ENCODE measurements around the gene POMGNT1. TPM values are rescaled to one million over a fixed set of nuclear protein-coding genes. Genes with fewer than 3 reads are reported as not detected.
A peak's percentile ranks its signal among the peaks of the same experiment; 100 is the strongest.

The POMGNT1 gene
- total RNA-seq, 1 experiment from 2014 or later, result 85.4 TPM

DNA sequence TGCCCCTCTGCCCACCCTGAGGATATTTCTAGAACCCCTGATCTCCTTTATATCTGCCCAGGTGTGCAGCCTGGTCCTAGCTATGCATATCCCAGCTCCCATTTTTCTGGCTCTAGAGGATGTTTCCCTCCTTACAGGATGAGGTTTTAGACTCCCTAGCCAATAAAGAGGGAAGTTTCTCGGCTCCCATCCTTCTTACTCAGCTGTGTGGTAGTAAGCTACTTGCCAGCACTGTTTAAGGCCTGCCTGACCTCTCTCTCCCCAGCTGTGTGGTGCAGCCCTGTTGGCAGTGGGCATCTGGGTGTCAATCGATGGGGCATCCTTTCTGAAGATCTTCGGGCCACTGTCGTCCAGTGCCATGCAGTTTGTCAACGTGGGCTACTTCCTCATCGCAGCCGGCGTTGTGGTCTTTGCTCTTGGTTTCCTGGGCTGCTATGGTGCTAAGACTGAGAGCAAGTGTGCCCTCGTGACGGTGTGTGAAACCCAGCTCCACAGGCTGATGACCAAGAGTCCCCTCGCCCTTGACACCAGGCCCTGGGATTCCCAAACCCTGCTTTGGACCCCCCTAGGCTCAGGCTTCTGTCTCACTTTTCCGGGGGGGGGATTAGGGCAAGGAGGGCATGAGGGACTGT, 14.2 kb downstream of the POMGNT1 start:
- DNase-seq (ENCODE audit: unreplicated experiment), result no peak
- no TSS peak for BruUV-seq (replicated peaks)
- Mint-ChIP-seq H3K4me3 (ENCODE audit: unreplicated experiment) (peak overlapping the region; percentile 49), H3K36me3 (ENCODE audit: insufficient read depth, unreplicated experiment) (peaks cover 31% of the 10 kb centered on the region), H3K27ac (ENCODE audit: low read depth, unreplicated experiment) (peak overlapping the region; percentile 93), H3K4me1 (ENCODE audit: insufficient read depth, unreplicated experiment) (peaks cover 30% of the 10 kb centered on the region), H3K27me3 (ENCODE audit: insufficient read depth, unreplicated experiment) (no peaks in the 10 kb centered on the region), H3K9me3 (ENCODE audit: unreplicated experiment) (no peaks in the 10 kb centered on the region)
- ChIA-PET CTCF (interaction anchor here (0.9 to 11.5 kb wide), 9 partner anchors 10 to 163 kb away, joined by 4 to 266 read pairs (median 7); partner anchors contain the start of genes LURAP1 and TSPAN1), POLR2A (interaction anchor here (0.5 to 6.6 kb wide), 23 partner anchors 9 to 1379 kb away, joined by 3 to 125 read pairs (median 6); partner anchors contain the start of genes LRRC41, LURAP1, MUTYH and PIK3R3)
- TF ChIP-seq, protein P1, sequence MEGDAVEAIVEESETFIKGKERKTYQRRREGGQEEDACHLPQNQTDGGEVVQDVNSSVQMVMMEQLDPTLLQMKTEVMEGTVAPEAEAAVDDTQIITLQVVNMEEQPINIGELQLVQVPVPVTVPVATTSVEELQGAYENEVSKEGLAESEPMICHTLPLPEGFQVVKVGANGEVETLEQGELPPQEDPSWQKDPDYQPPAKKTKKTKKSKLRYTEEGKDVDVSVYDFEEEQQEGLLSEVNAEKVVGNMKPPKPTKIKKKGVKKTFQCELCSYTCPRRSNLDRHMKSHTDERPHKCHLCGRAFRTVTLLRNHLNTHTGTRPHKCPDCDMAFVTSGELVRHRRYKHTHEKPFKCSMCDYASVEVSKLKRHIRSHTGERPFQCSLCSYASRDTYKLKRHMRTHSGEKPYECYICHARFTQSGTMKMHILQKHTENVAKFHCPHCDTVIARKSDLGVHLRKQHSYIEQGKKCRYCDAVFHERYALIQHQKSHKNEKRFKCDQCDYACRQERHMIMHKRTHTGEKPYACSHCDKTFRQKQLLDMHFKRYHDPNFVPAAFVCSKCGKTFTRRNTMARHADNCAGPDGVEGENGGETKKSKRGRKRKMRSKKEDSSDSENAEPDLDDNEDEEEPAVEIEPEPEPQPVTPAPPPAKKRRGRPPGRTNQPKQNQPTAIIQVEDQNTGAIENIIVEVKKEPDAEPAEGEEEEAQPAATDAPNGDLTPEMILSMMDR (IDR thresholded peaks at IDR 0.05; ENCODE audit: unreplicated experiment), result no peak
- intact Hi-C loops (cut with micrococcal nuclease), result loop anchor here (1.0 to 5.0 kb wide), 2 partner anchors 14 to 163 kb away; partner anchors contain the start of gene POMGNT1

DNA sequence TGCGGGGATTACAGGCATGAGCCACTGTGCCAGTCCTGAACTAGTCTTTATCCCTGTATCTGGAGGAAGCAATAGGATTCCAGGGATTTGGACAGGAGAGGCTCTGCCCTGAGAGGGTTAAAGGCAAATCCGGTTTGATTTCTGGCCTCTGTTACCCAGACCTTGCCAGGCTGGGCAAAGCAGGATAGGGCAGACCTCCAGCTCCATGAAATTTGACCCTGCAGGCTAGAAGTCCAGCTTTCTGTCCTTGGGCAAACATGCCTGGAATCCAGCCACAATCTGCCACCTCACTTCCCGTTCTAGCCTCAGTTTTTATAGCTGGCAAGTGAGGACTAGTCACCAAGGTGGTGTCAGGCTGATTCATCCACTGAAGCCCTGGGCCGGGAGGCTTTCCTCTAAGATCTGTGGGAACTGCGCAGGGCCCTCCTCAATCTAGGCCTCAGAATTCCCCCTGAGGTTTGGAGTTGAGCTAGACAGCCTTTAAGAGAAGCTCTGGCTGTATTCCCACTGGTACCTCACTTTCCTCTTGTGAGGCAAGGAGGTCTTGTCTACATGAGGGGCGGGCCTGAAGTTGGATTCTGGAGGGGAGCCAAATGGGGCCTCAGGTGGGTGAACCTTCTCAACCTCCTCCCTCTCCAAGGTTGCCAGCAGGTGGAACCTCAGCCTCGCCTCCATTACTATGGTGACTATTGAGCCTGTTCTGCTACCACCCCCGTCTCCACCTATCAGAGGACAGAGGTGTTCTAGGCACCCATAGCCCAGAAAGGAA, 15.0 kb downstream of the POMGNT1 start:
- Mint-ChIP-seq H3K27ac (ENCODE audit: low read depth, unreplicated experiment) (peak overlapping the region; percentile 93), H3K9me3 (ENCODE audit: unreplicated experiment) (no peaks in the 10 kb centered on the region)
- no TSS peak for BruUV-seq (replicated peaks)

DNA sequence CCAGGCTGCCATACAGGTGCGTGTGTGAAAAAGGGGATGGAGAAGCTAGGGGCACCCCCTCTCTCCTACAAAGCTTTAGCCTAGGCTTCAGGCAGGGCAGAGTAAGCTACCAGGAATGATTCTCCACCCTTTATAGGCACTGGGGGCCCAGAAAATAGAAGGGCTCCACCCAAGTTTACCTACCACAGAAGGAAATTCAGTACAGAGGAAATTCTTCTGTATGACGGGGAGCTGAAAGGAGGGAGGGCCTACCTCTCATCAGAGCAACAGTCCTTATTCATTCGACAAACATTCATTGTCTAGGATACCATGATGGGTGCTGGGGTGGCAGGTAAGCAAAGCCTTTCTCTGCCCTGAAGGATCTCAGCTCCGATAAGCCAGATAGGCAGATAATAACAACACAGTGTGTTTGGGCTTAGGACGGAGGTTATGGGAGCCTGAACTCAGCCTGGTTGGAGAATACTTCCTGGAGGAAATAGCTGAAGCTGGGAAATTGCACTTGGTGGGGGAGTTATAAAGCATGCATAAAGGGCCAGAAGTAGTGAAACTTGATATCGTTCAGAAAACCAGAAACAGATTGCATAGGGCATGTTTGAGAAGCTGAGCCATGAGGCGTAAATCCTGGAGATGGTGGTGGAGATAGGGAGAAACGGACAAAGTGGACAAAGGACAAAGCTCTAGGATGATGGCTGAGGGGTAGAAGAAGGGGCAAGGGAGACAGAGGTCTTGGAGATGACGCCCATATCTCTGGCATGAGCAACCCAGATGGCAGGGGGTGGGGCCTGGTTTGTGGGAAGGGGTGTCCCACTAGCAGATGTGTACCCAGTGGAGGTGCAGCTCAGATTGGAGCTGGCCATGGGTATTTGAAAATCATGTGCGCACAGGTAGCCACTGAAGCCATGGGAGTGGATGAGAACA, 16.6 kb downstream of the POMGNT1 start:
- Mint-ChIP-seq H3K4me1 (ENCODE audit: insufficient read depth, unreplicated experiment) (peaks cover 17% of the 10 kb centered on the region), H3K27me3 (ENCODE audit: insufficient read depth, unreplicated experiment) (no peaks in the 10 kb centered on the region), H3K9me3 (ENCODE audit: unreplicated experiment) (no peaks in the 10 kb centered on the region), H3K4me3 (ENCODE audit: unreplicated experiment) (no peak overlapping the region), H3K36me3 (ENCODE audit: insufficient read depth, unreplicated experiment) (peaks cover 20% of the 10 kb centered on the region), H3K27ac (ENCODE audit: low read depth, unreplicated experiment) (no peak overlapping the region)
- intact Hi-C loops (cut with micrococcal nuclease), result loop anchor here (5.0 kb wide), 1 partner anchor 166 kb away; no protein-coding TSS in a partner anchor
- ChIA-PET CTCF (interaction anchor here (0.6 to 11.5 kb wide), 25 partner anchors 9 to 339 kb away, joined by 3 to 266 read pairs (median 5); no protein-coding TSS in a partner anchor), POLR2A (interaction anchor here (0.6 to 6.6 kb wide), 23 partner anchors 14 to 496 kb away, joined by 3 to 125 read pairs (median 6); partner anchors contain the start of genes GPBP1L1, LRRC41, LURAP1 and PIK3R3)
- TF ChIP-seq, protein P1 (IDR thresholded peaks at IDR 0.05; ENCODE audit: unreplicated experiment), result no peak
- peak; percentile 40 for DNase-seq (ENCODE audit: unreplicated experiment)
- BruUV-seq (replicated peaks), result no TSS peak

More for the DNA sequence above, 15.0 kb downstream of the POMGNT1 start:
- Mint-ChIP-seq H3K27me3 (ENCODE audit: insufficient read depth, unreplicated experiment) (no peaks in the 10 kb centered on the region), H3K36me3 (ENCODE audit: insufficient read depth, unreplicated experiment) (peaks cover 26% of the 10 kb centered on the region), H3K4me3 (ENCODE audit: unreplicated experiment) (peak overlapping the region; percentile 49), H3K4me1 (ENCODE audit: insufficient read depth, unreplicated experiment) (peaks cover 23% of the 10 kb centered on the region)
- ChIA-PET CTCF (interaction anchor here (0.6 to 11.5 kb wide), 12 partner anchors 9 to 164 kb away, joined by 3 to 266 read pairs (median 6); partner anchors contain the start of genes LURAP1 and TSPAN1), POLR2A (interaction anchor here (0.5 to 6.6 kb wide), 30 partner anchors 9 to 1378 kb away, joined by 3 to 125 read pairs (median 5); partner anchors contain the start of genes LRRC41, LURAP1, MUTYH and PIK3R3)
- peak; percentile 100 for DNase-seq (ENCODE audit: unreplicated experiment)
- TF ChIP-seq, protein P1 (IDR thresholded peaks at IDR 0.05; ENCODE audit: unreplicated experiment), result no peak
- intact Hi-C loops (cut with micrococcal nuclease), result loop anchor here (1.0 to 5.0 kb wide), 2 partner anchors 15 to 164 kb away; partner anchors contain the start of gene POMGNT1
